Measurements from ENCODE around the gene OR2M7.

The OR2M7 gene

GRCh38 chr1:248348475-248348874 lies 24.1 kb upstream of the OR2M7 start, which contains the start of gene OR14C36 (continued):
- TF ChIP-seq ZBTB10 (tag by site-specific recombination; IDR thresholded peaks at IDR 0.05) = no peak
- TF ChIP-seq GLI4 (tag by site-specific recombination; IDR thresholded peaks at IDR 0.05) = no peak
- TF ChIP-seq, protein P1, sequence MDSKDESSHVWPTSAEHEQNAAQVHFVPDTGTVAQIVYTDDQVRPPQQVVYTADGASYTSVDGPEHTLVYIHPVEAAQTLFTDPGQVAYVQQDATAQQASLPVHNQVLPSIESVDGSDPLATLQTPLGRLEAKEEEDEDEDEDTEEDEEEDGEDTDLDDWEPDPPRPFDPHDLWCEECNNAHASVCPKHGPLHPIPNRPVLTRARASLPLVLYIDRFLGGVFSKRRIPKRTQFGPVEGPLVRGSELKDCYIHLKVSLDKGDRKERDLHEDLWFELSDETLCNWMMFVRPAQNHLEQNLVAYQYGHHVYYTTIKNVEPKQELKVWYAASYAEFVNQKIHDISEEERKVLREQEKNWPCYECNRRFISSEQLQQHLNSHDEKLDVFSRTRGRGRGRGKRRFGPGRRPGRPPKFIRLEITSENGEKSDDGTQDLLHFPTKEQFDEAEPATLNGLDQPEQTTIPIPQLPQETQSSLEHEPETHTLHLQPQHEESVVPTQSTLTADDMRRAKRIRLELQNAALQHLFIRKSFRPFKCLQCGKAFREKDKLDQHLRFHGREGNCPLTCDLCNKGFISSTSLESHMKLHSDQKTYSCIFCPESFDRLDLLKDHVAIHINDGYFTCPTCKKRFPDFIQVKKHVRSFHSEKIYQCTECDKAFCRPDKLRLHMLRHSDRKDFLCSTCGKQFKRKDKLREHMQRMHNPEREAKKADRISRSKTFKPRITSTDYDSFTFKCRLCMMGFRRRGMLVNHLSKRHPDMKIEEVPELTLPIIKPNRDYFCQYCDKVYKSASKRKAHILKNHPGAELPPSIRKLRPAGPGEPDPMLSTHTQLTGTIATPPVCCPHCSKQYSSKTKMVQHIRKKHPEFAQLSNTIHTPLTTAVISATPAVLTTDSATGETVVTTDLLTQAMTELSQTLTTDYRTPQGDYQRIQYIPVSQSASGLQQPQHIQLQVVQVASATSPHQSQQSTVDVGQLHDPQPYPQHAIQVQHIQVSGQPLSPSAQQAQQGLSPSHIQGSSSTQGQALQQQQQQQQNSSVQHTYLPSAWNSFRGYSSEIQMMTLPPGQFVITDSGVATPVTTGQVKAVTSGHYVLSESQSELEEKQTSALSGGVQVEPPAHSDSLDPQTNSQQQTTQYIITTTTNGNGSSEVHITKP (tag by site-specific recombination; IDR thresholded peaks at IDR 0.05) = no peak

DNA sequence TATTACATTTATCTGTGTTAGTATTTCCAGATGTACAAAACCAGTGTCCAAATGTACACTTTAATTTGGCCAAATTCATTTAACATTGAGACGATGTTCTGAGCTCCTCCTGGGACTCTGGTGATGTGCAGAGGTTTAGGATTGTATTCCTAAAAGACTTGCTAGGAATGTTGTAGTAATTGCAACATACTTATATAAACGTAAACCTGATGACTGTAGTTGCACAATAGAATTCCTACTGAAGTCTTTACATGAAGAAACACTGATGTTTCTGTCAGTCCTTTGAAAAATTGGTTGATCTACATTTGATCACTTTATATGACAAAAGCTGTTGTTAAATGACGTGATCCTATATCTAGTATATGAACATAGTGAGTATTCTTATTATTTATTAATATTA lies 19.1 kb upstream of the OR2M7 start:
- ChIA-PET POLR2A (no interaction called here), CTCF (no interaction called here)
- Histone ChIP-seq H3K27ac (ENCODE audit: extremely low read depth, low read depth, low read length) (no peak overlapping the region), H3K9me3 (ENCODE audit: control insufficient read depth, insufficient read depth, low read depth, low read length) (no peaks in the 10 kb centered on the region), H3K4me3 (ENCODE audit: low read depth, low read length) (no peak overlapping the region), H3K4me1 (ENCODE audit: control insufficient read depth, insufficient read depth, low read length) (no peaks in the 10 kb centered on the region), H3K36me3 (ENCODE audit: control insufficient read depth in 2 of 2, insufficient read depth in 1 of 2, low read length in 2 of 2) (no peaks in the 10 kb centered on the region)
- TF ChIP-seq PRDM4 (tag by site-specific recombination; IDR thresholded peaks at IDR 0.05) (no peak), ZNF266 (tag by site-specific recombination; IDR thresholded peaks at IDR 0.05; ENCODE audit: low read depth) (no peak), ZNF555 (tag by site-specific recombination; conservative IDR thresholded peaks at IDR 0.05) (no peak), ZNF48 (tag by site-specific recombination; IDR thresholded peaks at IDR 0.05) (no peak), KLF7 (tag by site-specific recombination; IDR thresholded peaks at IDR 0.05; ENCODE audit: borderline replicate concordance) (no peak), GLIS1 (tag by site-specific recombination; IDR thresholded peaks at IDR 0.05) (no peak), ZNF624 (tag by site-specific recombination; IDR thresholded peaks at IDR 0.05) (no peak), ZNF433 (tag by site-specific recombination; IDR thresholded peaks at IDR 0.05; ENCODE audit: low read depth) (no peak), ZNF561 (tag by site-specific recombination; IDR thresholded peaks at IDR 0.05; ENCODE audit: borderline replicate concordance) (no peak), ZFP3 (tag by site-specific recombination; IDR thresholded peaks at IDR 0.05; ENCODE audit: low read depth) (no peak), ZNF837 (tag by site-specific recombination; IDR thresholded peaks at IDR 0.05) (no peak), SCRT2 (tag by site-specific recombination; IDR thresholded peaks at IDR 0.05) (no peak), ZSCAN5A (tag by site-specific recombination; IDR thresholded peaks at IDR 0.05) (no peak), ZNF529 (tag by site-specific recombination; IDR thresholded peaks at IDR 0.05; ENCODE audit: insufficient replicate concordance) (no peak), ZNF768 (tag by site-specific recombination; IDR thresholded peaks at IDR 0.05) (no peak)
- TF ChIP-seq, protein P2, sequence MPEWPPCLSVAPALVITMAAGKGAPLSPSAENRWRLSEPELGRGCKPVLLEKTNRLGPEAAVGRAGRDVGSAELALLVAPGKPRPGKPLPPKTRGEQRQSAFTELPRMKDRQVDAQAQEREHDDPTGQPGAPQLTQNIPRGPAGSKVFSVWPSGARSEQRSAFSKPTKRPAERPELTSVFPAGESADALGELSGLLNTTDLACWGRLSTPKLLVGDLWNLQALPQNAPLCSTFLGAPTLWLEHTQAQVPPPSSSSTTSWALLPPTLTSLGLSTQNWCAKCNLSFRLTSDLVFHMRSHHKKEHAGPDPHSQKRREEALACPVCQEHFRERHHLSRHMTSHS (tag by site-specific recombination; IDR thresholded peaks at IDR 0.05) = no peak
- TF ChIP-seq, protein P3, sequence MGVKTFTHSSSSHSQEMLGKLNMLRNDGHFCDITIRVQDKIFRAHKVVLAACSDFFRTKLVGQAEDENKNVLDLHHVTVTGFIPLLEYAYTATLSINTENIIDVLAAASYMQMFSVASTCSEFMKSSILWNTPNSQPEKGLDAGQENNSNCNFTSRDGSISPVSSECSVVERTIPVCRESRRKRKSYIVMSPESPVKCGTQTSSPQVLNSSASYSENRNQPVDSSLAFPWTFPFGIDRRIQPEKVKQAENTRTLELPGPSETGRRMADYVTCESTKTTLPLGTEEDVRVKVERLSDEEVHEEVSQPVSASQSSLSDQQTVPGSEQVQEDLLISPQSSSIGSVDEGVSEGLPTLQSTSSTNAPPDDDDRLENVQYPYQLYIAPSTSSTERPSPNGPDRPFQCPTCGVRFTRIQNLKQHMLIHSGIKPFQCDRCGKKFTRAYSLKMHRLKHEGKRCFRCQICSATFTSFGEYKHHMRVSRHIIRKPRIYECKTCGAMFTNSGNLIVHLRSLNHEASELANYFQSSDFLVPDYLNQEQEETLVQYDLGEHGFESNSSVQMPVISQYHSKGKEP (tag by site-specific recombination; IDR thresholded peaks at IDR 0.05) = no peak
- TF ChIP-seq, protein P4, sequence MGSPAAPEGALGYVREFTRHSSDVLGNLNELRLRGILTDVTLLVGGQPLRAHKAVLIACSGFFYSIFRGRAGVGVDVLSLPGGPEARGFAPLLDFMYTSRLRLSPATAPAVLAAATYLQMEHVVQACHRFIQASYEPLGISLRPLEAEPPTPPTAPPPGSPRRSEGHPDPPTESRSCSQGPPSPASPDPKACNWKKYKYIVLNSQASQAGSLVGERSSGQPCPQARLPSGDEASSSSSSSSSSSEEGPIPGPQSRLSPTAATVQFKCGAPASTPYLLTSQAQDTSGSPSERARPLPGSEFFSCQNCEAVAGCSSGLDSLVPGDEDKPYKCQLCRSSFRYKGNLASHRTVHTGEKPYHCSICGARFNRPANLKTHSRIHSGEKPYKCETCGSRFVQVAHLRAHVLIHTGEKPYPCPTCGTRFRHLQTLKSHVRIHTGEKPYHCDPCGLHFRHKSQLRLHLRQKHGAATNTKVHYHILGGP (tag by site-specific recombination; IDR thresholded peaks at IDR 0.05) = no peak
